WTC11 (cell line): ENCODE data around the gene SMG9. TPM values are rescaled to one million over a fixed set of nuclear protein-coding genes. Genes with fewer than 3 reads are reported as not detected.

Source experiments
- ATAC-seq: fragments of 200-7000 bp; cut with Tn5 transposase; 2 replicates; pipeline ENCODE4 v1.10.0; 2021; ENCODE audit warnings: mild to moderate bottlenecking, moderate library complexity
- CTCF ChIA-PET: fragments of 300-600 bp; sonication (Branson Sonifier 250); formaldehyde crosslinking; loops from one replicate; lab custom pipeline; 2021; ENCODE audit warnings: antibody characterized with exemption; lab: Charles Lee
- POLR2A ChIA-PET: fragments of 350-600 bp; sonication (Branson Sonifier 250); formaldehyde crosslinking; loops from one replicate; lab custom pipeline; 2021; ENCODE audit warnings: antibody characterized with exemption; lab: Charles Lee
- DNase-seq: peaks from one replicate; pipeline ENCODE4 v3.0.0; 2021; ENCODE audit warnings: low spot score
- H3K27ac Mint-ChIP-seq: 2 replicates; pipeline ENCODE4 v1.8.0; 2021; ENCODE audit warnings: mixed read lengths
- H3K27me3 Mint-ChIP-seq: 2 replicates; pipeline ENCODE4 v1.8.0; 2021; ENCODE audit warnings: low read depth, mild to moderate bottlenecking, moderate library complexity, mixed read lengths
- H3K36me3 Mint-ChIP-seq: 2 replicates; pipeline ENCODE4 v1.8.0; 2021; ENCODE audit warnings: mixed read lengths
- H3K4me1 Mint-ChIP-seq: 2 replicates; pipeline ENCODE4 v1.8.0; 2022; ENCODE audit warnings: mixed read lengths
- H3K4me3 Mint-ChIP-seq: 2 replicates; pipeline ENCODE4 v1.8.0; 2021; ENCODE audit warnings: mild to moderate bottlenecking, moderate library complexity, mixed read lengths
- H3K9me3 Mint-ChIP-seq: 2 replicates; pipeline ENCODE4 v1.8.0; 2021; ENCODE audit warnings: mixed read lengths
- AR ChIP-seq: fragments of 250-450 bp; sonication (Bioruptor Pico); IDR thresholded peaks from 2 replicates; pipeline ENCODE4 v1.9.0; 2021; ENCODE audit warnings: mild to moderate bottlenecking
- CREM ChIP-seq: sonication (generic); formaldehyde crosslinking; IDR thresholded peaks from 2 replicates; pipeline ENCODE4 v1.8.1; 2022; ENCODE audit warnings: mild to moderate bottlenecking, missing genetic modification reagents, moderate library complexity
- ESRRA ChIP-seq: sonication (generic); formaldehyde crosslinking; IDR thresholded peaks from 2 replicates; pipeline ENCODE4 v1.8.1; 2022; ENCODE audit warnings: mild to moderate bottlenecking, missing genetic modification reagents, borderline replicate concordance
- FOXJ3 ChIP-seq: sonication (generic); formaldehyde crosslinking; IDR thresholded peaks from 2 replicates; pipeline ENCODE4 v1.9.0; 2021; ENCODE audit warnings: missing genetic modification reagents, mild to moderate bottlenecking, borderline replicate concordance
- GABPB1 ChIP-seq: sonication (generic); formaldehyde crosslinking; IDR thresholded peaks from 2 replicates; pipeline ENCODE4 v1.8.1; 2023; ENCODE audit warnings: mild to moderate bottlenecking, missing genetic modification reagents
- IRF2 ChIP-seq: sonication (generic); formaldehyde crosslinking; IDR thresholded peaks from 2 replicates; pipeline ENCODE4 v1.8.0; 2022; ENCODE audit warnings: low read depth, missing genetic modification reagents, borderline replicate concordance
- JUN ChIP-seq: sonication (generic); formaldehyde crosslinking; IDR thresholded peaks from 2 replicates; pipeline ENCODE4 v1.8.0; 2023; ENCODE audit warnings: mild to moderate bottlenecking, missing genetic modification reagents
- MAX ChIP-seq: sonication (generic); formaldehyde crosslinking; IDR thresholded peaks from 2 replicates; pipeline ENCODE4 v1.8.0; 2022; ENCODE audit warnings: mild to moderate bottlenecking, missing genetic modification reagents
- NR2C2 ChIP-seq: sonication (generic); formaldehyde crosslinking; IDR thresholded peaks from 2 replicates; pipeline ENCODE4 v1.8.0; 2022; ENCODE audit warnings: mild to moderate bottlenecking, missing genetic modification reagents
- PRDM15 ChIP-seq: sonication (generic); formaldehyde crosslinking; IDR thresholded peaks from 2 replicates; pipeline ENCODE4 v1.8.0; 2022; ENCODE audit warnings: missing genetic modification reagents
- PREB ChIP-seq: sonication (generic); formaldehyde crosslinking; IDR thresholded peaks from 2 replicates; pipeline ENCODE4 v1.8.1; 2022; ENCODE audit warnings: mild to moderate bottlenecking, missing genetic modification reagents, moderate library complexity, borderline replicate concordance
- ZBTB21 ChIP-seq: sonication (generic); formaldehyde crosslinking; IDR thresholded peaks from 2 replicates; pipeline ENCODE4 v1.8.1; 2023; ENCODE audit warnings: mild to moderate bottlenecking, missing genetic modification reagents, borderline replicate concordance
- ZNF423 ChIP-seq: fragments of 250-450 bp; sonication (Bioruptor Pico); IDR thresholded peaks from 2 replicates; pipeline ENCODE4 v2.1.2; 2022; ENCODE audit warnings: mild to moderate bottlenecking, moderate library complexity
- ZNF671 ChIP-seq: fragments of 250-450 bp; sonication (Bioruptor Pico); IDR thresholded peaks from 2 replicates; pipeline ENCODE4 v1.8.0; 2021; ENCODE audit warnings: mild to moderate bottlenecking
- total RNA-seq: library from RNA; stranded (reverse); gene quantifications from 3 replicates; pipeline ENCODE4 v1.2.3, GENCODE V29; 2021
- TF ChIP-seq, protein P1 (sequence below): fragments of 250-450 bp; sonication (Bioruptor Pico); IDR thresholded peaks from 2 replicates; pipeline ENCODE4 v1.9.0; 2021; ENCODE audit warnings: mild to moderate bottlenecking
- TF ChIP-seq, protein P2 (sequence below): sonication (generic); formaldehyde crosslinking; IDR thresholded peaks from 2 replicates; pipeline ENCODE4 v1.8.0; 2022; ENCODE audit warnings: mild to moderate bottlenecking, missing genetic modification reagents
- TF ChIP-seq, protein P3 (sequence below): sonication (generic); formaldehyde crosslinking; IDR thresholded peaks from 2 replicates; pipeline ENCODE4 v1.8.0; 2023; ENCODE audit warnings: mild to moderate bottlenecking, missing genetic modification reagents
- TF ChIP-seq, protein P4 (sequence below): sonication (generic); formaldehyde crosslinking; IDR thresholded peaks from 2 replicates; pipeline ENCODE4 v1.8.1; 2023; ENCODE audit warnings: mild to moderate bottlenecking, missing genetic modification reagents

Gene SMG9
- total RNA-seq, 1 experiment from 2014 or later = 25.7 TPM

GRCh38 chr19:43748205-43748594, 6.6 kb downstream of the SMG9 start:
- ATAC-seq (no peak), DNase-seq (no peak)
- H3K4me1 Mint-ChIP-seq = 0 out of 2 replicates have a peak, but pooled peaks cover 3% of the 10 kb centered on the region
- TF ChIP-seq MAX = no peak
- TF ChIP-seq IRF2 (CRISPR knock-in tag) = no peak
- no peak for TF ChIP-seq PREB (CRISPR knock-in tag)
- no peak for TF ChIP-seq JUN (CRISPR knock-in tag)
- TF ChIP-seq, protein P1, sequence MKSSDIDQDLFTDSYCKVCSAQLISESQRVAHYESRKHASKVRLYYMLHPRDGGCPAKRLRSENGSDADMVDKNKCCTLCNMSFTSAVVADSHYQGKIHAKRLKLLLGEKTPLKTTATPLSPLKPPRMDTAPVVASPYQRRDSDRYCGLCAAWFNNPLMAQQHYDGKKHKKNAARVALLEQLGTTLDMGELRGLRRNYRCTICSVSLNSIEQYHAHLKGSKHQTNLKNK (CRISPR knock-in tag) = no peak
- no peaks in the 10 kb centered on the region for H3K9me3 Mint-ChIP-seq
- POLR2A ChIA-PET = no interaction called here
- H3K27me3 Mint-ChIP-seq = no peaks in the 10 kb centered on the region
- no peak overlapping the region for H3K27ac Mint-ChIP-seq
- peaks cover 53% of the 10 kb centered on the region for H3K36me3 Mint-ChIP-seq
- CTCF ChIA-PET = interaction anchor here (0.9 kb wide), 1 partner anchor 18 kb away, joined by 4 read pairs; no protein-coding TSS in a partner anchor
- no peak overlapping the region for H3K4me3 Mint-ChIP-seq

- Mint-ChIP-seq H3K4me3 (no peak overlapping the region), H3K36me3 (peaks cover 58% of the 10 kb centered on the region), H3K27me3 (no peaks in the 10 kb centered on the region), H3K27ac (no peak overlapping the region), H3K4me1 (no peaks in the 10 kb centered on the region), H3K9me3 (no peaks in the 10 kb centered on the region)
- DNase-seq = no peak
- CTCF ChIA-PET = interaction anchor here (0.7 to 0.9 kb wide), 2 partner anchors 18 to 19 kb away, joined by 4 read pairs; no protein-coding TSS in a partner anchor
- POLR2A ChIA-PET = no interaction called here
- ATAC-seq = no peak
- TF ChIP-seq, protein P2, sequence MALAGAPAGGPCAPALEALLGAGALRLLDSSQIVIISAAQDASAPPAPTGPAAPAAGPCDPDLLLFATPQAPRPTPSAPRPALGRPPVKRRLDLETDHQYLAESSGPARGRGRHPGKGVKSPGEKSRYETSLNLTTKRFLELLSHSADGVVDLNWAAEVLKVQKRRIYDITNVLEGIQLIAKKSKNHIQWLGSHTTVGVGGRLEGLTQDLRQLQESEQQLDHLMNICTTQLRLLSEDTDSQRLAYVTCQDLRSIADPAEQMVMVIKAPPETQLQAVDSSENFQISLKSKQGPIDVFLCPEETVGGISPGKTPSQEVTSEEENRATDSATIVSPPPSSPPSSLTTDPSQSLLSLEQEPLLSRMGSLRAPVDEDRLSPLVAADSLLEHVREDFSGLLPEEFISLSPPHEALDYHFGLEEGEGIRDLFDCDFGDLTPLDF (CRISPR knock-in tag) = no peak
- TF ChIP-seq MAX (no peak), PRDM15 (CRISPR knock-in tag) (no peak), AR (no peak), NR2C2 (no peak), FOXJ3 (CRISPR knock-in tag) (no peak), ESRRA (CRISPR knock-in tag) (no peak), ZNF423 (no peak), ZNF671 (CRISPR knock-in tag) (no peak), ZBTB21 (CRISPR knock-in tag) (no peak), GABPB1 (no peak), CREM (CRISPR knock-in tag) (no peak)
- TF ChIP-seq, protein P3, sequence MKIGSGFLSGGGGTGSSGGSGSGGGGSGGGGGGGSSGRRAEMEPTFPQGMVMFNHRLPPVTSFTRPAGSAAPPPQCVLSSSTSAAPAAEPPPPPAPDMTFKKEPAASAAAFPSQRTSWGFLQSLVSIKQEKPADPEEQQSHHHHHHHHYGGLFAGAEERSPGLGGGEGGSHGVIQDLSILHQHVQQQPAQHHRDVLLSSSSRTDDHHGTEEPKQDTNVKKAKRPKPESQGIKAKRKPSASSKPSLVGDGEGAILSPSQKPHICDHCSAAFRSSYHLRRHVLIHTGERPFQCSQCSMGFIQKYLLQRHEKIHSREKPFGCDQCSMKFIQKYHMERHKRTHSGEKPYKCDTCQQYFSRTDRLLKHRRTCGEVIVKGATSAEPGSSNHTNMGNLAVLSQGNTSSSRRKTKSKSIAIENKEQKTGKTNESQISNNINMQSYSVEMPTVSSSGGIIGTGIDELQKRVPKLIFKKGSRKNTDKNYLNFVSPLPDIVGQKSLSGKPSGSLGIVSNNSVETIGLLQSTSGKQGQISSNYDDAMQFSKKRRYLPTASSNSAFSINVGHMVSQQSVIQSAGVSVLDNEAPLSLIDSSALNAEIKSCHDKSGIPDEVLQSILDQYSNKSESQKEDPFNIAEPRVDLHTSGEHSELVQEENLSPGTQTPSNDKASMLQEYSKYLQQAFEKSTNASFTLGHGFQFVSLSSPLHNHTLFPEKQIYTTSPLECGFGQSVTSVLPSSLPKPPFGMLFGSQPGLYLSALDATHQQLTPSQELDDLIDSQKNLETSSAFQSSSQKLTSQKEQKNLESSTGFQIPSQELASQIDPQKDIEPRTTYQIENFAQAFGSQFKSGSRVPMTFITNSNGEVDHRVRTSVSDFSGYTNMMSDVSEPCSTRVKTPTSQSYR (CRISPR knock-in tag) = no peak
- TF ChIP-seq, protein P4, sequence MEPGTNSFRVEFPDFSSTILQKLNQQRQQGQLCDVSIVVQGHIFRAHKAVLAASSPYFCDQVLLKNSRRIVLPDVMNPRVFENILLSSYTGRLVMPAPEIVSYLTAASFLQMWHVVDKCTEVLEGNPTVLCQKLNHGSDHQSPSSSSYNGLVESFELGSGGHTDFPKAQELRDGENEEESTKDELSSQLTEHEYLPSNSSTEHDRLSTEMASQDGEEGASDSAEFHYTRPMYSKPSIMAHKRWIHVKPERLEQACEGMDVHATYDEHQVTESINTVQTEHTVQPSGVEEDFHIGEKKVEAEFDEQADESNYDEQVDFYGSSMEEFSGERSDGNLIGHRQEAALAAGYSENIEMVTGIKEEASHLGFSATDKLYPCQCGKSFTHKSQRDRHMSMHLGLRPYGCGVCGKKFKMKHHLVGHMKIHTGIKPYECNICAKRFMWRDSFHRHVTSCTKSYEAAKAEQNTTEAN (CRISPR knock-in tag) = no peak
These were observed 7.1 kb downstream of the SMG9 start for GRCh38 chr19:43747557-43748204.
